K562 (cell line): ENCODE measurements around the gene VPS13D. TPM values are rescaled to one million over a fixed set of nuclear protein-coding genes. Genes with fewer than 3 reads are reported as not detected.
A peak's percentile ranks its signal among the peaks of the same experiment; 100 is the strongest.

Source experiments
- ATAC-seq: fragments of 200-7000 bp; cut with Tn5 transposase; 3 replicates; pipeline ENCODE4 v1.9.1; 2020; ENCODE audit warnings: moderate library complexity
- BruUV-seq: library from RNA; stranded (reverse); fragments of 400-500 nt; replicated peaks from 2 replicates; lab custom pipeline; 2021; lab: Mats Ljungman, UMichigan
- CTCF ChIA-PET: fragments of 300-600 bp; formaldehyde crosslinking; extraction: SDS; loops from one replicate; lab custom pipeline; 2021; ENCODE audit warnings: low intra/inter-chr PET ratio; lab: Yijun Ruan, JAX
- POLR2A ChIA-PET: fragments of 300-600, 350-650 bp; sonication (Branson Sonifier 250); formaldehyde crosslinking; extraction: SDS; loops from one replicate; lab custom pipeline; 2021; ENCODE audit warnings: antibody characterized with exemption, inconsistent platforms; lab: Yijun Ruan, JAX
- DNase-seq, 4 experiments: peaks; one replicate each; pipeline versions ENCODE4 v3.0.0 to v3.0.0-alpha.2; 2011 to 2018; ENCODE audit warnings: low spot score in 3 of 4, mixed read lengths in 3 of 4; ENCODE audit errors: extremely low read depth in 1 of 4
- FAIRE-seq: peaks from 2 replicates; lab custom pipeline; 2011; peaks lifted over from hg19 to GRCh38; lab: Jason Lieb, UNC
- H2AFZ ChIP-seq: 2 replicates; pipeline ENCODE4 v1.6.0; 2011; ENCODE audit warnings: low read depth, low read length, control low read depth, inconsistent platforms
- H3K27ac ChIP-seq: fragments of 200-600 bp; 3 replicates; pipeline ENCODE4 v1.8.0; 2011; ENCODE audit warnings: low read depth, mild to moderate bottlenecking, control low read depth, inconsistent platforms, low read length, moderate library complexity, mixed read lengths; ENCODE audit errors: extremely low read depth
- H3K27me3 ChIP-seq, 2 experiments: fragments of 300-600 bp in 1 of 2; 2 replicates in 1 of 2; 3 replicates in 1 of 2; pipeline versions ENCODE4 v1.6.0 to v1.8.0; 2011; ENCODE audit warnings: inconsistent platforms in 2 of 2, low read length in 2 of 2, mild to moderate bottlenecking in 1 of 2, mixed read lengths in 1 of 2, moderate library complexity in 1 of 2; ENCODE audit not compliant: control insufficient read depth in 2 of 2, insufficient read depth in 2 of 2
- H3K36me3 ChIP-seq: fragments of 300-600 bp; 3 replicates; pipeline ENCODE4 v1.8.0; 2011; ENCODE audit warnings: mild to moderate bottlenecking, low read length, inconsistent platforms; ENCODE audit not compliant: control insufficient read depth, insufficient read depth
- H3K4me1 ChIP-seq, 2 experiments: fragments of 200-600 bp in 1 of 2; replicated peaks in 1 of 2; 2 replicates in 1 of 2; 3 replicates in 1 of 2; pipeline versions ENCODE4 v1.5.1 to v1.8.0; 2011; ENCODE audit warnings: inconsistent platforms in 2 of 2, low read length in 2 of 2, mild to moderate bottlenecking in 1 of 2, mixed read lengths in 1 of 2, moderate library complexity in 1 of 2; ENCODE audit not compliant: control insufficient read depth in 2 of 2, insufficient read depth in 2 of 2
- H3K4me2 ChIP-seq: 2 replicates; pipeline ENCODE4 v1.6.1; 2011; ENCODE audit warnings: low read length, control low read depth, inconsistent platforms, mixed read lengths; ENCODE audit not compliant: insufficient read depth
- H3K4me3 ChIP-seq: fragments of 200-600 bp; sonication (generic), shearing (Covaris generic); 2 replicates; pipeline ENCODE4 v1.5.1; 2016; ENCODE audit warnings: control low read depth, inconsistent platforms
- H3K79me2 ChIP-seq: fragments of 200-600 bp; 3 replicates; pipeline ENCODE4 v1.8.0; 2011; ENCODE audit warnings: low read length, inconsistent platforms; ENCODE audit not compliant: control insufficient read depth, insufficient read depth
- H3K9ac ChIP-seq, 2 experiments: 2 replicates each; pipeline versions ENCODE4 v1.6.0 to v1.6.1; 2011; ENCODE audit warnings: low read depth in 2 of 2, low read length in 2 of 2, control low read depth in 1 of 2, inconsistent platforms in 1 of 2, mild to moderate bottlenecking in 1 of 2, mixed read lengths in 1 of 2; ENCODE audit not compliant: insufficient read depth in 1 of 2
- H3K9me1 ChIP-seq: one replicate; pipeline ENCODE4 v1.6.0; 2011; ENCODE audit warnings: inconsistent platforms, mild to moderate bottlenecking, low read length, moderate library complexity; ENCODE audit not compliant: control insufficient read depth, insufficient read depth
- H3K9me3 ChIP-seq: replicated peaks from 2 replicates; pipeline ENCODE4 v1.5.1; 2011; ENCODE audit warnings: low read depth, low read length, inconsistent platforms; ENCODE audit not compliant: control insufficient read depth, insufficient read depth
- H4K20me1 ChIP-seq: replicated peaks from 2 replicates; pipeline ENCODE4 v1.6.1; 2011; ENCODE audit warnings: low read length, inconsistent platforms, mixed read lengths; ENCODE audit not compliant: control insufficient read depth, insufficient read depth
- CBFA2T2 ChIP-seq: fragments of 450-650 bp; conservative IDR thresholded peaks from 2 replicates; pipeline ENCODE4 v1.6.1; 2017; ENCODE audit warnings: mild to moderate bottlenecking
- HOXB6 ChIP-seq: fragments of 250-450 bp; sonication (Bioruptor Pico); IDR thresholded peaks from 2 replicates; pipeline ENCODE4 v1.5.1; 2022; ENCODE audit warnings: mild to moderate bottlenecking, borderline replicate concordance
- NFYB ChIP-seq: IDR thresholded peaks from 2 replicates; pipeline ENCODE4 v1.6.1; 2011; ENCODE audit warnings: mild to moderate bottlenecking, moderate library complexity; ENCODE audit not compliant: insufficient read length; ENCODE audit errors: extremely low read depth
- SMARCE1 ChIP-seq: fragments of 450-650 bp; IDR thresholded peaks from 2 replicates; pipeline ENCODE4 v1.7.1; 2016; ENCODE audit warnings: mild to moderate bottlenecking
- WGBS: fragments of 100-300 bp; shearing (Covaris generic); methylation state at CpG from one replicate; pipeline ENCODE4 v1.1.6; 2016; ENCODE audit warnings: low coverage, mixed read lengths; ENCODE audit not compliant: insufficient coverage; ENCODE audit errors: missing lambda C conversion rate; 5-methylcytosine and 5-hydroxymethylcytosine counted together
- in situ Hi-C: fragments of 300-500 bp; cut with MboI; formaldehyde crosslinking; loops from 4 replicates; pipeline ENCODE4 v1.15.0; 2018; ENCODE audit warnings: inconsistent platforms, mixed read lengths
- intact Hi-C: fragments of 100-400 bp; cut with micrococcal nuclease; formaldehyde crosslinking; loops from 2 replicates; pipeline ENCODE4 v1.14.2; 2022
- polyA plus RNA-seq, 8 experiments: library from polyadenylated mRNA; depleted of rRNA in 4 of 8; stranded (reverse) in 5 of 8; unstranded in 3 of 8; fragments of >200 nt; fragmentation: Nextera tagmentation in 2 of 8; fragmentation: Illumina TruSeq in 1 of 8; extraction: Ambion mirVana in 2 of 8; extraction: Trizol in 1 of 8; gene quantifications; 2 replicates each; pipeline versions ENCODE4 v1.2.1 to v1.2.3, GENCODE V29; 2011 to 2014; ENCODE audit warnings: inconsistent platforms in 1 of 8, missing spikeins in 1 of 8
- total RNA-seq, 7 experiments: library from RNA; depleted of rRNA in 6 of 7; stranded (reverse); fragments of >200 nt in 6 of 7; fragmentation: Illumina TruSeq in 2 of 7; extraction: Trizol in 2 of 7; gene quantifications; 2 replicates each; pipeline versions ENCODE4 v1.2.1 to v1.2.3, GENCODE V29; 2011 to 2021; ENCODE audit warnings: low replicate concordance in 1 of 7
- TF ChIP-seq, protein P1 (sequence below): fragments of 450-650 bp; IDR thresholded peaks from one replicate; pipeline ENCODE4 v1.6.1; 2018; ENCODE audit warnings: mild to moderate bottlenecking, moderate library complexity; ENCODE audit not compliant: partially characterized antibody
- TF ChIP-seq, protein P2 (sequence below): sonication (generic); formaldehyde crosslinking; IDR thresholded peaks from 2 replicates; pipeline ENCODE4 v1.4.0; 2020; ENCODE audit warnings: mild to moderate bottlenecking, missing genetic modification reagents
- TF ChIP-seq, protein P3 (sequence below): fragments of 450-650 bp; conservative IDR thresholded peaks from 2 replicates; pipeline ENCODE4 v1.6.1; 2016; ENCODE audit warnings: missing genetic modification characterization, low read depth, mild to moderate bottlenecking, control low read depth, missing compliant biosample characterization
- TF ChIP-seq, protein P4 (sequence below): fragments of 450-650 bp; IDR thresholded peaks from 2 replicates; pipeline ENCODE4 v1.6.1; 2018; ENCODE audit not compliant: partially characterized antibody
- TF ChIP-seq, protein P5 (sequence below): fragments of 250-450 bp; sonication (Bioruptor Pico); IDR thresholded peaks from 2 replicates; pipeline ENCODE4 v1.5.0; 2021

The VPS13D gene
- total and polyA plus RNA-seq, 9 of the 15 experiments (the other 6 are each of a cell fraction or from before 2014, with no cell fraction given), result 6.1 to 51.5 (median 38.5) TPM

DNA sequence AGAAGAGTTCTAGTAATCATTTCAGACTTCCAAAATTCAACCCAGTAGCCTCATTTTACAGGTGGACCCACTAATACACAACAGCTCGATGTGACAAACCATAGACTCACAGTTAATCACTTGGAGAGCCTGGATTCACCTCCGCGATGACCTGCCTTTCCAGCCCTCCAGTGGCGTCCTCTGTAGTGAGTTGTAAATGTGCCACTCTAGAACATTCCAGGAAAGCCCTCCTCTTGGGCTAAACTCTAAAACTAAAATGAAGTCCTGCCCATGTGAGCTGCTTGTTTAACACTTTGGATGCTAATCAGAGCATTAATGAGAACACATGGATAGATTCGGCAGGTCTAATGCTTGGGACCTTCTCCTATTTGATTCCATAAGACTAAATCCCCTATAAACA, 247.5 kb downstream of the VPS13D start (continued):
- TF ChIP-seq, protein P1, sequence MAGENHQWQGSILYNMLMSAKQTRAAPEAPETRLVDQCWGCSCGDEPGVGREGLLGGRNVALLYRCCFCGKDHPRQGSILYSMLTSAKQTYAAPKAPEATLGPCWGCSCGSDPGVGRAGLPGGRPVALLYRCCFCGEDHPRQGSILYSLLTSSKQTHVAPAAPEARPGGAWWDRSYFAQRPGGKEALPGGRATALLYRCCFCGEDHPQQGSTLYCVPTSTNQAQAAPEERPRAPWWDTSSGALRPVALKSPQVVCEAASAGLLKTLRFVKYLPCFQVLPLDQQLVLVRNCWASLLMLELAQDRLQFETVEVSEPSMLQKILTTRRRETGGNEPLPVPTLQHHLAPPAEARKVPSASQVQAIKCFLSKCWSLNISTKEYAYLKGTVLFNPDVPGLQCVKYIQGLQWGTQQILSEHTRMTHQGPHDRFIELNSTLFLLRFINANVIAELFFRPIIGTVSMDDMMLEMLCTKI, result no peak
- TF ChIP-seq, protein P2, sequence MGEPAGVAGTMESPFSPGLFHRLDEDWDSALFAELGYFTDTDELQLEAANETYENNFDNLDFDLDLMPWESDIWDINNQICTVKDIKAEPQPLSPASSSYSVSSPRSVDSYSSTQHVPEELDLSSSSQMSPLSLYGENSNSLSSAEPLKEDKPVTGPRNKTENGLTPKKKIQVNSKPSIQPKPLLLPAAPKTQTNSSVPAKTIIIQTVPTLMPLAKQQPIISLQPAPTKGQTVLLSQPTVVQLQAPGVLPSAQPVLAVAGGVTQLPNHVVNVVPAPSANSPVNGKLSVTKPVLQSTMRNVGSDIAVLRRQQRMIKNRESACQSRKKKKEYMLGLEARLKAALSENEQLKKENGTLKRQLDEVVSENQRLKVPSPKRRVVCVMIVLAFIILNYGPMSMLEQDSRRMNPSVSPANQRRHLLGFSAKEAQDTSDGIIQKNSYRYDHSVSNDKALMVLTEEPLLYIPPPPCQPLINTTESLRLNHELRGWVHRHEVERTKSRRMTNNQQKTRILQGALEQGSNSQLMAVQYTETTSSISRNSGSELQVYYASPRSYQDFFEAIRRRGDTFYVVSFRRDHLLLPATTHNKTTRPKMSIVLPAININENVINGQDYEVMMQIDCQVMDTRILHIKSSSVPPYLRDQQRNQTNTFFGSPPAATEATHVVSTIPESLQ (CRISPR knock-in tag), result 0 out of 2 replicates have a peak, but pooled peaks have one; percentile 34

DNA sequence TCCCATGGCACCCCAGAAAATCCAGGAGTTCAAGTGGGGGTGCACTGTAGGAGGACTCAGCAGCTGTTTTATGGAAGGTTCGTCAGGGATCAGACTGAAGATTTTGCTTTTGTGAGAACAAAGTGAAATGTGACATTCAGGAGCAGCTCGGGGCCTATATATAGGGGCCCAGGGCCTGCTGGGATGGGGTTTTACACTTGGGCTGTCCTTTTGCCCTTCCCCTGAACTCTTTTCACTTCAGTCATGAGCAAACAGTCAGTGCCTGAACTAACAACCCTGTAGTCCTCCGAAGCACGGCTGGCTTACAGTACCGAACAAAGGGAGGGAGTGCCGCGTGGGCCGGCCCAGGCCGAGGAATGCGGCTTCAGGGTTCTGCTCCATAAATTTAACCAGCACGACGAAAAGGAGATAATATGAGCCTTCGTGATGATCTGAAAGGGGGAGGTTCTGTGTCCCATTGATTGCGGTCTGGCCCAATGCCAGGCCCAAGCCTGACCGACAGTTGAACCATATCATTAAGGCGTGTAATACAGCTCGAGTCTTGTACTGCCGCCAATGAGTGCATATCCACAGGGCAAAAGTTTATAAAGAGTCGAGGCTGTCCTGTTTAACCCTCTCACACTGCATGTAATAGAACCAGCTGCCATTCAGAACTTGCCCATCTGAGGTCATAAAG, 248.2 kb downstream of the VPS13D start:
- no TSS peak for BruUV-seq
- Histone ChIP-seq H3K9ac (peak overlapping the region; percentile 68 to 83; a peak in 3 of 4 replicates), H3K79me2 (peaks cover 7% of the 10 kb centered on the region; the same call in 1 of the 3 replicates), H3K27me3 (no peaks in the 10 kb centered on the region), H3K4me3 (no peak overlapping the region; the same call in 1 of the 2 replicates), H4K20me1 (no peaks in the 10 kb centered on the region), H3K27ac (peak overlapping the region; percentile 92), H3K9me1 (no peaks in the 10 kb centered on the region), H3K4me1 (peaks cover 48 to 92% of the 10 kb centered on the region in 2 experiments), H2AFZ (peak overlapping the region; percentile 57), H3K36me3 (peaks cover 60% of the 10 kb centered on the region), H3K9me3 (peaks cover 4% of the 10 kb centered on the region; the same call in 1 of the 2 replicates), H3K4me2 (peak overlapping the region; percentile 71)
- 1% methylated on average over 19 of the region's 19 CpGs for WGBS
- FAIRE-seq, result peak; percentile 99
- POLR2A ChIA-PET, result interaction anchor here (0.5 to 5.7 kb wide), 18 partner anchors 8 to 757 kb away, joined by 3 to 38 read pairs (median 5); no protein-coding TSS in a partner anchor
- CTCF ChIA-PET, result no interaction called here
- ATAC-seq, result peak; percentile 86
- peak; percentile 86 to 99 (median 90) for DNase-seq
- intact Hi-C loops (loop anchor here (1.0 to 5.0 kb wide), 5 partner anchors 18 to 139 kb away; partner anchors contain the start of gene DHRS3), in situ Hi-C loops (no loop called here)
- TF ChIP-seq, protein P3, sequence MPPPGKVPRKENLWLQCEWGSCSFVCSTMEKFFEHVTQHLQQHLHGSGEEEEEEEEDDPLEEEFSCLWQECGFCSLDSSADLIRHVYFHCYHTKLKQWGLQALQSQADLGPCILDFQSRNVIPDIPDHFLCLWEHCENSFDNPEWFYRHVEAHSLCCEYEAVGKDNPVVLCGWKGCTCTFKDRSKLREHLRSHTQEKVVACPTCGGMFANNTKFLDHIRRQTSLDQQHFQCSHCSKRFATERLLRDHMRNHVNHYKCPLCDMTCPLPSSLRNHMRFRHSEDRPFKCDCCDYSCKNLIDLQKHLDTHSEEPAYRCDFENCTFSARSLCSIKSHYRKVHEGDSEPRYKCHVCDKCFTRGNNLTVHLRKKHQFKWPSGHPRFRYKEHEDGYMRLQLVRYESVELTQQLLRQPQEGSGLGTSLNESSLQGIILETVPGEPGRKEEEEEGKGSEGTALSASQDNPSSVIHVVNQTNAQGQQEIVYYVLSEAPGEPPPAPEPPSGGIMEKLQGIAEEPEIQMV (tag), result no peak
- peak; percentile 93 for TF ChIP-seq SMARCE1
- TF ChIP-seq HOXB6 (CRISPR knock-in tag), result no peak
- TF ChIP-seq, protein P4, sequence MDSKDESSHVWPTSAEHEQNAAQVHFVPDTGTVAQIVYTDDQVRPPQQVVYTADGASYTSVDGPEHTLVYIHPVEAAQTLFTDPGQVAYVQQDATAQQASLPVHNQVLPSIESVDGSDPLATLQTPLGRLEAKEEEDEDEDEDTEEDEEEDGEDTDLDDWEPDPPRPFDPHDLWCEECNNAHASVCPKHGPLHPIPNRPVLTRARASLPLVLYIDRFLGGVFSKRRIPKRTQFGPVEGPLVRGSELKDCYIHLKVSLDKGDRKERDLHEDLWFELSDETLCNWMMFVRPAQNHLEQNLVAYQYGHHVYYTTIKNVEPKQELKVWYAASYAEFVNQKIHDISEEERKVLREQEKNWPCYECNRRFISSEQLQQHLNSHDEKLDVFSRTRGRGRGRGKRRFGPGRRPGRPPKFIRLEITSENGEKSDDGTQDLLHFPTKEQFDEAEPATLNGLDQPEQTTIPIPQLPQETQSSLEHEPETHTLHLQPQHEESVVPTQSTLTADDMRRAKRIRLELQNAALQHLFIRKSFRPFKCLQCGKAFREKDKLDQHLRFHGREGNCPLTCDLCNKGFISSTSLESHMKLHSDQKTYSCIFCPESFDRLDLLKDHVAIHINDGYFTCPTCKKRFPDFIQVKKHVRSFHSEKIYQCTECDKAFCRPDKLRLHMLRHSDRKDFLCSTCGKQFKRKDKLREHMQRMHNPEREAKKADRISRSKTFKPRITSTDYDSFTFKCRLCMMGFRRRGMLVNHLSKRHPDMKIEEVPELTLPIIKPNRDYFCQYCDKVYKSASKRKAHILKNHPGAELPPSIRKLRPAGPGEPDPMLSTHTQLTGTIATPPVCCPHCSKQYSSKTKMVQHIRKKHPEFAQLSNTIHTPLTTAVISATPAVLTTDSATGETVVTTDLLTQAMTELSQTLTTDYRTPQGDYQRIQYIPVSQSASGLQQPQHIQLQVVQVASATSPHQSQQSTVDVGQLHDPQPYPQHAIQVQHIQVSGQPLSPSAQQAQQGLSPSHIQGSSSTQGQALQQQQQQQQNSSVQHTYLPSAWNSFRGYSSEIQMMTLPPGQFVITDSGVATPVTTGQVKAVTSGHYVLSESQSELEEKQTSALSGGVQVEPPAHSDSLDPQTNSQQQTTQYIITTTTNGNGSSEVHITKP, result peak; percentile 72
- TF ChIP-seq NFYB, result no peak
- peak; percentile 82 for TF ChIP-seq CBFA2T2
- TF ChIP-seq, protein P5, sequence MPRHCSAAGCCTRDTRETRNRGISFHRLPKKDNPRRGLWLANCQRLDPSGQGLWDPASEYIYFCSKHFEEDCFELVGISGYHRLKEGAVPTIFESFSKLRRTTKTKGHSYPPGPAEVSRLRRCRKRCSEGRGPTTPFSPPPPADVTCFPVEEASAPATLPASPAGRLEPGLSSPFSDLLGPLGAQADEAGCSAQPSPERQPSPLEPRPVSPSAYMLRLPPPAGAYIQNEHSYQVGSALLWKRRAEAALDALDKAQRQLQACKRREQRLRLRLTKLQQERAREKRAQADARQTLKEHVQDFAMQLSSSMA (CRISPR knock-in tag), result no peak
